GM18520 (cell line): Measurements from ENCODE around the gene ENOX1.

ENCODE experiments used
- ATAC-seq: cut with Tn5 transposase; IDR thresholded peaks from one replicate; pipeline ENCODE4 v1.9.1; 2021; ENCODE audit not compliant: unreplicated experiment

Gene ENOX1

DNA sequence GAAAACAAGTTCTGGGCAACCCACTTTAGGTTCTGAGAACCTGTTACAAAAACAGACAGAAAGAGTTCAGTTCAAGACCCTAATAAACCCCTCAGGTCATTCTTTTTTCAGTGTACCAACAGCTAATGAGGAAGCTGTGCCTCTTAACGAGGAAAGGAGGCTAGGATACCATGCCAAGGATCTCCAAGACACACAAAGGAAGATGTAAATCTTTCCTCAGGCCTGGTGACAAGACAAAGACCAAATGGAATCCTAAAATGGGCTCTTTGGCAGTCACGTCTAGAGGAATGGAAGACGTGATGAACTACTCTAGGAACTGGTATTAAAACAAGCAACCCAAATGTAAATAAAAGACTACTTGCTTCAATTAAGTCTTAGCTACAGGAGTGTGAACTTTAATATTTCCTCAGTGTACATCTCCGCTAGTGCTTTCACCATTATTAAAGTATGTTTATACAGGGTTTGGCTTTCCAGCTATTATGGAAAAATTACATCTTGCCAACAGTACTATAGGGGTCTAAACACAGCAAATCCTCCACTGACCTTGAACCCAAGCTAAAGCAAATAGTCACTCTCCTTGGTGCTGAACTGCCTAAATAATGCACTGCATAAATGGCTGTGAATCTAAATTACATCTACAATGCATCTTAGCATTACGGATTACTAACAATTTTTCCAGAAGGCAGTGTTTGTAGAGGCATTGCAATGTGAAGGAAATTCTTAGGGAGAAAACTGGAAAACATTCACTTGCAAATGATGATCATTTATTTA, 42.3 kb downstream of the ENOX1 start:
- ATAC-seq, result no peak

DNA sequence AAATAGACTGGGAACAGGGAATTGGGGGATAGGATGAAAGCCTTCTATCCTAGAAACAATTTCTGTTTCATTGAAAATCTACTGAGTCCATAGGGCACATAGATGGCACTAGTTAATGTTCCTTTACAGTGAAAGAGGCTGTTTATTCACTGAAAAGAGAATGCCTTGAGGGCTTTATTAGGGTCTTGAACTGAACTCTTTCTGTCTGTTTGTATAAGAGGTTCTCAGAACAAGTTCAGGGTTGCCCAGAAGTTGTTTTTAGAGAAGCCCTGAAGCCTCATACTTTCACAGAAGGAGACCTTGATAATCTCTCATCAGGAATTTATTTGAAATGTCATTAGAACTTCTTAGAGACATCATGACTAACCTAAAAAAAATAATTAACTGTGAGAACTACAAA, 43.9 kb downstream of the ENOX1 start:
- ATAC-seq, result no peak

DNA sequence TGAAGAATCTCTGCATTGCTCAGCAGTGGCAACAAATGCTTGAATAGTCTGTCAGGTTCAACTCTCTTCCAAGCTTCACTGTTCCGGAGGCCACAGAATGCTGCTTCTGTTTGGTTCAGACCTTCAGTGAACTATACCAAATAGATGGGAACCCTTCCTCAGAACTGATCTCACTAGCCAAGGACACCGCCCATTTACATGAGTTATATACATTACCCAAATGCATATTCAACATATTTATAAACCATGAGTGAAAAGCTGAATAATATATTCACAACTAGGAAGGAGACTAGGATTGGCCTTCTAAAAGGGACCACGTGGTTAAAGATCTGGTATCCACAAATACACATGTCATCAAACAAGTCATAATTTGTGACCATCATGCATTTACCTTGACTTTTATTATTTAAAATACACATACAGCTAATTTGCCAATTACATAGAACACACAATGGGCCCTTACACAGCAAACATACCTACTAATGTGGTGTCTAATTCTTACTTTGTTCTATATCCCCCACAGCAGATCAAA, 49.3 kb downstream of the ENOX1 start:
- ATAC-seq, result no peak

DNA sequence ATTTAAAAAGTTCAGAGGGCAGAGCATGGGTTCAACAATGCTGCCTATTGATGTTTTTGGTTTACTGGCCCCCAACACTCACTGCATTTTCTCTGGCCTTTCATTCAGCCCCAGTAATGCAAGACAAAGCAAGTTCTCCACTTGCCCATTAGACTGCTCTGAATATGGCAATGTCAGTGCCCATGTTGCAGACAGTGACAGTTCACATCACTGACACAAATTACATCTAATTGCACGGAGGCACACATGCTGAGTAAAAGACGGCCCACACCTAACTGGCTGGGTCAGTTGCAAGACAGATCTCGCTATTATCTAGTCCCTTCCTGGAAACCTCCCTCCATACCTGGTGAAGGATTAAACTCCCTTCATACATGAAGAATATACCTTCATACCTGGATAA, 54.0 kb downstream of the ENOX1 start:
- ATAC-seq, result no peak

DNA sequence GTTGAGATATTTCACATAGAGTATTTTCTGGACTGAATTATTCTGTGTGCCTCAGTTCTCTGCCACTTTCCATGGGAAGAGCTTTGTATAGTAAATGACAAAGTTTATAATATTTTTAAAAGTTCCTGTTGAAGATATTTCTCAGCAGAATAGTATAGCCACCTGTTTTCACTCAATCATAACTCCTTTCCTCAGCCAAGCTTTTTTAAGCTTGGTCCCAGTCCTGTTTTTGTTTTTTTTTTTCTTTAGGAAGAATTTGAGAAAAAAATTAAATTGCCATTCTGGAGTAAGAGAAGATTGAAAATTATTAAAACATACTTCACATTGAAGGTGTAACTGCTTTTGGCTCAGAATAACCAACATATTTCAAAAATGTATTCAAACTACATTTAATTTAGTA, 55.5 kb downstream of the ENOX1 start:
- no peak for ATAC-seq

DNA sequence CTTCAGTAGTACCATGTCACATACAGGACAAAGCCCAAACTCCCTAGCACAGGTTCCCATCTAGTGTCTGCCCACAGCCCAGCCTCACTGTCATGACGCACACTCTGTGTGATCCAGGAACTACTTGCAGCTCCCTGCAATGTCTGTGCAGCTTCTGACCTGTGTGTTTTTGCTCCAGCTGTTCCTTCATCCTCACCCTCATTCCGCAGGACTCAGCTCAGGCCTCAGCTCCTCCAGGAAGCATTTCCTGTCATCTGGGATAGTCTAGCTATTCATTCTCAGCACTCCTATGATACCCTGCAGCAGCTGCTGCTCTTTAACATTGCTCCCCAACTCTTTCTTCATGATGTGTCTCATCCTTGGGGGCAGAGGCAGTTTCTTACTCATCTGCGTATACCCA, 56.1 kb downstream of the ENOX1 start:
- no peak for ATAC-seq

DNA sequence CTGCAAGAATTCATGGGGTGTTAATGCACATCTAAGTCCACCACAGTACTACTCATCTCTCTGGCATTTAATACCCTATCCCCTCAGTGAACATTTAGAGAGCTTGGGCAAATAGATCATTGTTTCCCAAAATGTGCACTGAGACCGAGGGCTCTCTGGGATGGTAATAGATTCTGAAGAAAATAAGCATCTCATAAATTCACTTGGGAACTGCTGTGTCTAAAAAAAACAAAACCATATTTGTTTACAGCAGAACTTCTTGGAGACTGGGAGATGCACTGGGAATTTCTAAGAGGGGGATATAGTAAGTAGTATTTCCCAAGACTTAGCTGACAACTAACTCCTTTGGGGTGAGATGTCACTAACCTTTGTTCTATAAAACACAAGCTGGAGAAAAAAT, 58.4 kb downstream of the ENOX1 start:
- ATAC-seq, result no peak

DNA sequence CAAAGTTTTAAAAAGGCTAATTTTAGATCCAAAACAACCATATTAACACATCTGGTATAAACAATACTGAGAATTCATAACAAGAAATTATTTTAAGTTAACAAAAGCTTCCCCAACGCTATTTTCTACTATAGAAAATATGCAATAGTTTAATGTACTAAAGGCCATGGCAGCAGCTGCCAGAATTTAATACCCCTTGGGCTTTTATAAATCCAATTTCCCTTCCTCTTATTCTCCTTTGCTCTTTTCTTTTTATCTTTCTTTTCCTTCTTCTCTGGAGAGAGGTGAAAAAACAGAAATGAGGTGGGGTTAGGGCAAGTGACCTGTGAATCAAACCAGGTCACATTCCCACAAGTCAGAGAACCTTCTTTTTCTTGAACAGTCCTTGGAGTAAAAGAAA, 58.9 kb downstream of the ENOX1 start:
- no peak for ATAC-seq

DNA sequence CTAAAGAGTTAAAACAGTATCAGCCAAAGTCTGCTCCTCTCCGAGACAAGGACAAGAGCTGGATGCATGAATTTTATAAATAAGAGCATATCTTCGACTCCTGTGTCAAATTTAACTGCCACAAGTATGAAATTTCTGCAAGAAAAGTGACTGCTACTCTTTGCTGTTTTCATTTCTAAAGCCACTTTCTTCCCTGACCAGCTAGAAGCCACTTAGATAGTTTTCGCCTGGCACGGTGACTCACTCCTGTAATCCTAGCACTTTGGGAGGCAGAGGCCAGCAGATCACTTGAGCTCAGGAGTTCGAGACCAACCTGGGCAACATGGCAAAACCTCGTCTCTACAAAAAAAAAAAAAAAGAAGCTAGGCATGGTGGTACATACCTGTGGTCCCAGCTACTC, 61.3 kb downstream of the ENOX1 start:
- no peak for ATAC-seq

DNA sequence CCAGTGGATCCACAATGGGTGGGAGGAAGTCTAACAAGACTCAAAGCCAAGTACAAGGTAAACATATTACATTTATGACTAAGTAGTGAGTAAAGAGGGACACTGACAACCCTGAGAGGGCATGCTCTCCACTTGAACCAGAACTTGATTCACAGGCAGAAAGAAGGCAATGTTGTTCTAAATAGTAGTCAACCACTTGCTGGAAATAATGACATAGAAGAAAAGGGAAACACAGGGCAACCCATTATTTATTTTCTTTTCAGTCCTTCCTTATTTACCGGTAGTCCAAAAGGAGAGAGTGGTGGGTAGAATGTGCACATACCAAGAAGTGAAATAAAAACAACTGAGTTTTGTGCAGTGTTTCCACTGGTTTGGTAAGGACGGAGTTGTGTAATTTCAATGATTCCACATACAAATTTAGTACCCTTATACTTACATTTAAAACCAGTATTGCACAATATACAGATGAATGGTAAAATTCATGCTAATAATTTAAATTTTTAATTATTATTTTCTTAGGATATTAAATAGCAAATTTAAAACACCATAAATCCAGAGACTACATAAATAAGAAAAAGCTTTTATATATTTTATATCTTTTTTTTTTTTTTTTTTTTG, 65.9 kb downstream of the ENOX1 start:
- no peak for ATAC-seq

DNA sequence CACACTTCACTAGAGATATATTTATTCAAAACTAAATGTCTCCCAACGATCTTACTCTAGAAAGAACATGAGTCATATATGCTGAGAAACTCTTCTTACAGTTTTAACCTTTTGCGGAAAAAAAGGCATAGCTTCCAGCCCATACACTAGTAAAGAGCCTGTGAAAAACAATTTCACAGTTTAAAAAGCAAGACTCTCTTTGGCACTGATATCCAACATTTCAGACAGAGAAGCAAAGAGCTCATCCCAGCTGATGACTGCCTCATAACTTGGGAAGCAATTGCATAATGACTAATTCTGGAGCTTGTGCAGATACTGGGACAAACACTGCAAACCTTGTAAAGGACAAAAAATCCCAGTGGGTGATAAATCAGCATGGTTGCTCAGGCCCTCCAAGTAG, 88.0 kb downstream of the ENOX1 start:
- no peak for ATAC-seq

DNA sequence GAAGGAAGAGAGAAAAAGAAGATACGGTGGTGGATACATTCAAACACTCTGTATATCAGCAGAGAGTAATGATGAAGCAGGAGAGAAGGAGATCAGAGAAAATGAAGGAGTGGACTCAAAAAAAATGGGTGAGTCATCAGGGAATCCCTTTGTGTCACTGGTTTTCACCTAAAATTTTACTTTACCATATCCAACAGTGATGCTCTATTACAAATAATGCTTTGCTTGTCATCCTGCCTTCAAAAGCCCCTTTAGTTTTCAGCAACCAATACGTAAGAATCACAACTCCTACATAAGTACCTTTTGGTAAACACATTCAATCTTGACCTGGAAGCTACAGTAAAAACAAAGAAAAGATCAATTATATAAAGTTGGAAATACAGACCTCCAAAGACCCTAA, 88.8 kb downstream of the ENOX1 start:
- ATAC-seq, result no peak

DNA sequence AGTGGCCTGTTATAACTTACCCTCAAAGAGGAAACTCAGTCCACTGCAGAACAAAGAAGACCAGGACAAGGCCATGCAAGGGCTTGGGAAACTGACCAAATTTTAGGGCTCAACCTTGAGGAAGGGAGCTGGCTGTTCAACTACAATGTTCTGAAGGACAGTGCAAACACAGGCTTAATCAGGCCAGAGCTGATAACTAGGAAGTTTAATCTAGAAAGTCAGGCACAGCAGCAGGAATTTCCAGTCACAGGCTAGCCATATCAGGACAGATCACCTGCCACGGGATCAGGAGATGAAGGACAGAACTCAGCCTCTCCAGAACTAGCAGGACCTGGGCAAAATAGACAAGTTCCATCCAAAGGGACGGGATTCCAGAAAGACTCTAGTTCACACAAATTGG, 89.4 kb downstream of the ENOX1 start:
- no peak for ATAC-seq

DNA sequence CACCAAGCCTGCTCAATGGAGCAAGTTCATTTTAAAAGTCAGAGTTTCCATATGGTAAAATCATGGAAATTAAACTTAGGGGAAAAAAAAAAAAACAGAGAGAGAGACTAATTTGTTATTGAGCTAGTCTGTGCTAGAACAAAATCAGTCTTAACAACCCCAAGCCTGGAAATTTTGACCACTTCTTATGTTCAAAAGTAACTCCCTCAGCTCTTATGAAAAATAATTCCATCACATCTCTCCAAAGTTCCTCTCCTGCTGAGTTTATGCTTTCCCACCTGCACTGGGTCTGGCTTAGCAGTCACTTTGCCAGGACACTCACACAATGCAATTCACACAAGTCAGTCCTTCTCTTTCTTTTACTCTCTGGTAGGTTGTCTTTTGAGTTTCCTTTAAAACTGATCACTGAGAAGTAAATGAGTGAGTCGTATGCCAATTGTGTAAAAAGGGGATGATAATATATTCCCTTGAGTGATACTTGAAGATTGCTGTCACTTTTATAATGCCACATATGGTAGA, 92.6 kb downstream of the ENOX1 start:
- no peak for ATAC-seq

DNA sequence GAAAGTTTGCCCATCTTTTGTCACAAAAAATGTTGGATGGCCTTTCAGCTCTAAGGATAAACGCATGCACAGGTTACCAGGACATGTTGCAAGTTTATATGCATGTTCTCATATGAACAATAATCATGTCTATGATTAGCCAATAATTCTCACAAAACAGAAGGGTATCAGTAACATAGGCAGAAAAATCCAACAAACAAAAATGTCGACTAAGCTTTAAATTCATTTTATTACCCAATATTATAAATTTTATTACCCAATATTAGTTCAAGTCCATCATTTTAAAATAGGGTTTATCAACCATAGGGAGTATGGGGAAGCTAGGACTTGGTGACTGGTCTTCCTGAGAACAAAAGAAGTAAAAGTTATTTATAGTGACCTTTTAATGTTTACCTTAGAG, 93.1 kb downstream of the ENOX1 start:
- no peak for ATAC-seq

DNA sequence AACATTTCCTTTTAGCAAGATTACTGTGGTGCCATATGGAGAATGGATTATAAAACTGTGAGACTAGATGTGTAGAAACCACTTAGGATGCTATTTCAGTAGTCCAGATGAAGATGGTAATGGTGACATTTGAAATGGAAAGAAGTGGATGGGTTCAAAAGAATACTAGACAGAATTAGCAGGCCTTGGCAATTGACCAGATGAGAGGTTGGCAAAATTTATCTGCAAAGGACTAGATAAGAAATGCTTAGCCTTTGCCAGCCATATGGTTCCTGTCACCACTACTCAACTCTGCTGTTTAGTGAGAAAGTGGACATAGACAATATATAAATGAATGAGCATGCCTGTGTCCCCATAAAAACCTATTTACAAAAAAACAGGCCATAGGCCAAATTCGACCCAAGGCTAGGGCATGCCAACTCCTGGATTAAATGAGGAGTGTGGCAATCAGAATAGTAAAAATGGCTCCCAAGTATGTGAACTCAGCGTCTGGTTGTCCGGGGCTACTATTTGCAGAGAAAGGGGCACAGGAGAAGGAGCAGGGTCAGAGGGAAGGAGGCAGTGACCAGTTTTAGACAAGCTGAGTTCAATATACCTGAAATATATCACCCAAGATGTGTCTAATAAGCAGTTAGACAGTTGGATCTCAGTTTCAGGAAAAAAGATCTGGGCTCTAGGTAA, 98.4 kb downstream of the ENOX1 start:
- ATAC-seq, result no peak

DNA sequence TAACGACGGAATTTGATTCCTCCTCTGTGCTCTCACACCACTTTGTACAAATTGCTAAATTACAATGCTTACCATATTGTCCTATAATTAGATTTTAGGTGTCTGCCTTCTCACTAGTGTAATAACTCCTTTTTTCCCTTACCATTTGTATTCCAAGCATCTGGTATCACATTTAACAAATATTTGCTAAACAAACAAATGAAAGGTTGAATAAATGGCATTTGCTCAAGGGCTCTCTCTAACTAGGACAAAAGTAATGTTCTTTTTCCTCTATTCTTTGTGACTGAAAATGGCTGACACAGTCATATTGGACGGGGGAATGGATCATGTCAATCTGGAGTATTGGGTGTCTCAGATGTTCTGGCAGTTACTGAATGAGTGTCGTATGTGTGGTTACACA, 99.7 kb downstream of the ENOX1 start:
- ATAC-seq, result no peak

DNA sequence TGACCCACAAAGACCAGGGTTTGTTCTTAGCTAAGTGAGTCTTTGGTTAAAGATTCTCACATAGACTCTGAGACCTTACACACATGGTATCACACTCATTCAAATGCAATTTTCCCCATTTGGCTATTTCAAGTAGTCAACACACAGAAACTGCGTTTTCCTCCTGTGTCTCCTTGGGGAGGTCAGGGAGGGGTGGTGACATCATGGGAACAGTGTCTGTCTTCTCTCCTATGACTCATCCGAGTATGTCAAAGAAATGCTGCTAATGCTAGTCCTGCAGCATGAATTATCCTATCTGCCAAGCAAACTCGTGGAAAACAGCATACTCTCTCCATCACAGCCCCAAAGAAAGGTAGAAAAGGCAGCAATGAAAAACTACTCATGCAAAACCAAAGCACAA, 100.2 kb downstream of the ENOX1 start:
- no peak for ATAC-seq

DNA sequence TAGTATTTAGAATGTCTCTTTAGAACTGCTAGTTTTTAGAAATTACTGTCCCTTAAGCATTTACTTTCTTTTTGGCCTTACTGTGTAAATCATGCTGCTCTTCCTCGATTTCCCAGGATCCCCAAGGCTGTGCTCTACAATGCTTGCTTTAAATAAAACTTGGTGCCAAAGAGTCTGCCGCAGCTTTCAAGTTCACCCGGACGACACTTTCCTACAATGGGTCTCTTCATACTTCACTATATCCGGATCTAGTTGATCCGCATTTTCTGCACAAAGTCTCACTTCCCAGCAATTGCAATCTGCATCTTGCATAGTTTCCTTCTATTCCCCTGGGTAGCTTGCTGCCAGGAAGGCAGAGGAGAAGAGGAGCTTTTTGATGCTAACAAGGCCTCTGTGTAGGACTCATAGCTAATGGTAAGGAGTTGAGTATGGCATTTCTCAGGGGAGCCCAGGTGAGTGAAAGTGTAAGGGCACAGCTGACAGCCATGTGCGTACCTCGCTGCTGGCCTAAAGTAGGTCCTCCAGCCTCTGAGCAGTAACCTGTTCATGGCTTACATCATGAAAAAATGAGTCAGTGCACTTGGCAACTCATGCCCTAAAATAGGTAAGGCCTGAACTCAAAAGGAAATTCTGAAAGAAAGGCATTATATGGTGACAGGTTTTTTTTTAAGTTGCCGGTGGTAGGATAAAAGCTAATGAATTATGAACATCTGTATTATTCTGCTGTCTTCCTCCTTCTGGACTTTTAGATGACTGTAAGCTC, 101.6 kb downstream of the ENOX1 start:
- no peak for ATAC-seq

DNA sequence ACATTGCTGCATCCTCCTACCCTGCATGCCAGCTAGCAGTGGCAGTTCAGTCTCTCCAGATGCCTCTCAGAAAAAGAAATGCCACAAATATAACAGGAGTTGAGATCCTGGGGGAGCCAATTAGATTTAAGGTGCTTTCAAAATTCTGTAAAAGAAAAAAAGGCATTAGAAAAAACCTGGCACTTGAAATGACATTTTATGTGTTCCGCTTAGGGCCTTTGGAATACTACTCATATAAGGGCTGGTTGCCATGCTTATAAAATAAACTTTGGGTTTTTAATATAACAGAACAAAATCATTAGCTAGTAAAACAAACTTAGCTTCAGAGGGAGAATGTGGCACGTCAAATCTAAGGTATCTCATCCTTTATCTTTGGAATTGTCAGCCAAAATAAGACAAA, 104.1 kb downstream of the ENOX1 start:
- ATAC-seq, result no peak

DNA sequence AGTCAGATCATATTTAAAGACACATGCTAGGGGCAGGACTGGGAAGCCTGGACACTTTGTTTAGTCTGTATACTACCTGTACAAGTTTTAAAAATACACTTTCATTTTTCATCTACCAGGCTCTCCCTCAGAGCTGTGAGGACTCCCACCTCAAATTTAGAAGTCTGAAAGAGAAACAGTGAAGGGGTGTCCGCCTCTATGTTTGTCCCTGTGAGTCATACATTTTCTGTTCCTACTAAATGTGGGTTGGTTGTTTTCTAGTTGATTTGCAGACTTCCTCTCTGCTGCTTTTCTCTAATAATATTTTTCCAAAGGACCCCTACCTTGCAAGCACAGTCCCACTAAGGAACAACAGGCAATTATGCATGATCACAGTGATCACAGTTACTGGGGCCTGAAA, 110.5 kb downstream of the ENOX1 start:
- peak; percentile 81 for ATAC-seq
